HepG2 (cell line): ENCODE data around the gene RBM25. TPM values are rescaled to one million over a fixed set of nuclear protein-coding genes. Genes with fewer than 3 reads are reported as not detected.

ENCODE experiments used
- ATAC-seq: fragments of 200-7000 bp; cut with Tn5 transposase; 3 replicates; pipeline ENCODE4 v1.9.1; 2020; ENCODE audit warnings: mild to moderate bottlenecking, moderate library complexity
- BruUV-seq: library from RNA; stranded (reverse); fragments of 400-500 nt; replicated peaks from 2 replicates; lab custom pipeline; 2021; lab: Mats Ljungman, UMichigan
- CTCF ChIA-PET: fragments of 300-600 bp; formaldehyde crosslinking; extraction: SDS; loops from one replicate; lab custom pipeline; 2021; ENCODE audit warnings: low total read pairs, inconsistent platforms, low intra/inter-chr PET ratio; lab: Yijun Ruan, JAX
- POLR2A ChIA-PET: fragments of 350-600 bp; sonication (Branson Sonifier 250); formaldehyde crosslinking; loops from one replicate; lab custom pipeline; 2020; ENCODE audit warnings: antibody characterized with exemption, inconsistent platforms; lab: Yijun Ruan, JAX
- DNase-seq: peaks from one replicate; pipeline ENCODE4 v3.0.0-alpha.2; 2015; ENCODE audit warnings: low spot score
- FAIRE-seq: peaks from 3 replicates; lab custom pipeline; 2011; peaks lifted over from hg19 to GRCh38; lab: Jason Lieb, UNC
- H2AFZ ChIP-seq: one replicate; pipeline ENCODE4 v1.6.1; 2011; ENCODE audit warnings: low read length, inconsistent platforms
- H3K27ac ChIP-seq: fragments of 300-600 bp; 3 replicates; pipeline ENCODE4 v1.8.0; 2011; ENCODE audit warnings: mixed run types, mild to moderate bottlenecking, mixed read lengths, low read length, inconsistent platforms; ENCODE audit not compliant: insufficient read depth; ENCODE audit errors: extremely low read length
- H3K27me3 ChIP-seq, 2 experiments: fragments of 200-600 bp in 1 of 2; 2 replicates in 1 of 2; 3 replicates in 1 of 2; pipeline versions ENCODE4 v1.6.0 to v1.8.0; 2011; ENCODE audit warnings: low read length in 2 of 2, mild to moderate bottlenecking in 2 of 2, moderate library complexity in 2 of 2, inconsistent platforms in 1 of 2; ENCODE audit not compliant: insufficient read depth in 2 of 2, control insufficient read depth in 1 of 2
- H3K36me3 ChIP-seq, 2 experiments: fragments of 200-600 bp in 1 of 2; replicated peaks in 1 of 2; 2 replicates in 1 of 2; 3 replicates in 1 of 2; pipeline versions ENCODE4 v1.5.1 to v1.8.0; 2011; ENCODE audit warnings: low read length in 2 of 2, inconsistent platforms in 1 of 2; ENCODE audit not compliant: insufficient read depth in 2 of 2, control insufficient read depth in 1 of 2
- H3K4me1 ChIP-seq: 2 replicates; pipeline ENCODE4 v1.5.1; 2012; ENCODE audit warnings: low read length, inconsistent platforms; ENCODE audit not compliant: insufficient read depth
- H3K4me2 ChIP-seq: 2 replicates; pipeline ENCODE4 v1.6.0; 2011; ENCODE audit warnings: low read depth, low read length, inconsistent platforms
- H3K4me3 ChIP-seq, 3 experiments: fragments of 200-600 bp in 1 of 3; sonication (generic), shearing (Covaris generic) in 1 of 3; replicated peaks in 1 of 3; 2 replicates each; pipeline ENCODE4 v1.5.1; 2011 to 2016; ENCODE audit warnings: low read length in 3 of 3, inconsistent platforms in 2 of 3, low read depth in 2 of 3, mild to moderate bottlenecking in 2 of 3, control low read depth in 1 of 3, mixed read lengths in 1 of 3; ENCODE audit not compliant: insufficient read depth in 1 of 3
- H3K79me2 ChIP-seq: one replicate; pipeline ENCODE4 v1.6.1; 2011; ENCODE audit warnings: low read length, inconsistent platforms; ENCODE audit not compliant: insufficient read depth
- H3K9ac ChIP-seq: 2 replicates; pipeline ENCODE4 v1.6.0; 2011; ENCODE audit warnings: mild to moderate bottlenecking, low read depth, low read length, inconsistent platforms; ENCODE audit not compliant: insufficient read depth
- H3K9me3 ChIP-seq: 2 replicates; pipeline ENCODE4 v1.5.1; 2012; ENCODE audit warnings: mild to moderate bottlenecking, low read length
- H4K20me1 ChIP-seq: 2 replicates; pipeline ENCODE4 v1.6.0; 2011; ENCODE audit warnings: inconsistent platforms, mild to moderate bottlenecking, low read length, moderate library complexity; ENCODE audit not compliant: insufficient read depth
- FLYWCH1 ChIP-seq: sonication (generic); formaldehyde crosslinking; IDR thresholded peaks from 2 replicates; pipeline ENCODE4 v1.8.1; 2023; ENCODE audit warnings: mild to moderate bottlenecking, missing genetic modification reagents
- HDAC1 ChIP-seq: sonication (generic); formaldehyde crosslinking; IDR thresholded peaks from 2 replicates; pipeline ENCODE4 v1.5.1; 2020; ENCODE audit warnings: mild to moderate bottlenecking, missing genetic modification reagents
- HIVEP1 ChIP-seq: sonication (generic); formaldehyde crosslinking; IDR thresholded peaks from 2 replicates; pipeline ENCODE4 v1.4.0; 2020; ENCODE audit warnings: mild to moderate bottlenecking, missing genetic modification reagents
- KLF11 ChIP-seq: IDR thresholded peaks from 2 replicates; pipeline ENCODE4 v1.6.1; 2016; ENCODE audit warnings: missing compliant biosample characterization
- NFRKB ChIP-seq: fragments of 450-650 bp; IDR thresholded peaks from 2 replicates; pipeline ENCODE4 v1.6.1; 2017
- NONO ChIP-seq, 2 experiments: fragments of 450-650 bp in 1 of 2; sonication (generic) in 1 of 2; formaldehyde crosslinking in 1 of 2; IDR thresholded peaks in 1 of 2; conservative IDR thresholded peaks in 1 of 2; 2 replicates each; pipeline versions ENCODE4 v1.6.1 to v1.8.0; 2017 to 2022; ENCODE audit warnings: mild to moderate bottlenecking in 1 of 2, missing genetic modification reagents in 1 of 2, moderate library complexity in 1 of 2
- PRDM4 ChIP-seq: sonication (generic); formaldehyde crosslinking; IDR thresholded peaks from 2 replicates; pipeline ENCODE4 v1.9.0; 2021; ENCODE audit warnings: missing genetic modification reagents, borderline replicate concordance
- ZKSCAN5 ChIP-seq: sonication (generic); formaldehyde crosslinking; IDR thresholded peaks from 2 replicates; pipeline ENCODE4 v1.5.1; 2020; ENCODE audit warnings: mild to moderate bottlenecking, missing genetic modification reagents
- ZMYM3 ChIP-seq: sonication (generic); formaldehyde crosslinking; IDR thresholded peaks from 2 replicates; pipeline ENCODE4 v1.5.1; 2020; ENCODE audit warnings: mild to moderate bottlenecking, missing genetic modification reagents
- ZMYM4 ChIP-seq: sonication (generic); formaldehyde crosslinking; IDR thresholded peaks from 2 replicates; pipeline ENCODE4 v1.8.1; 2023; ENCODE audit warnings: mild to moderate bottlenecking, missing genetic modification reagents
- ZNF136 ChIP-seq: sonication (generic); formaldehyde crosslinking; IDR thresholded peaks from 2 replicates; pipeline ENCODE4 v1.8.1; 2022; ENCODE audit warnings: low read depth, mild to moderate bottlenecking, moderate library complexity, missing genetic modification reagents
- ZNF329 ChIP-seq: sonication (generic); formaldehyde crosslinking; IDR thresholded peaks from 2 replicates; pipeline ENCODE4 v1.9.0; 2021; ENCODE audit warnings: low read depth, mild to moderate bottlenecking, missing genetic modification reagents
- ZNF337 ChIP-seq: sonication (generic); formaldehyde crosslinking; IDR thresholded peaks from 2 replicates; pipeline ENCODE4 v1.5.1; 2020; ENCODE audit warnings: missing genetic modification reagents, low read depth, mild to moderate bottlenecking, borderline replicate concordance
- ZNF501 ChIP-seq: sonication (generic); formaldehyde crosslinking; IDR thresholded peaks from 2 replicates; pipeline ENCODE4 v1.5.1; 2020; ENCODE audit warnings: mild to moderate bottlenecking, moderate library complexity, missing genetic modification reagents
- ZNF614 ChIP-seq: IDR thresholded peaks from 2 replicates; pipeline ENCODE4 v1.6.1; 2018; ENCODE audit warnings: missing biosample characterization, missing genetic modification reagents, inconsistent platforms, borderline replicate concordance
- ZSCAN5A ChIP-seq: sonication (generic); formaldehyde crosslinking; IDR thresholded peaks from 2 replicates; pipeline ENCODE4 v1.8.0; 2022; ENCODE audit warnings: mild to moderate bottlenecking, missing genetic modification reagents, borderline replicate concordance
- WGBS: methylation state at CpG from one replicate; pipeline ENCODE4 v1.1.6; 2017; ENCODE audit warnings: low lambda C conversion rate; 5-methylcytosine and 5-hydroxymethylcytosine counted together
- in situ Hi-C: cut with HindIII; loops from 2 replicates; pipeline ENCODE4 v1.10.0; 2017; ENCODE audit warnings: low pct_unique_long_range_greater_than_20kb; ENCODE audit not compliant: extremely low pct_ligation_motif_present
- intact Hi-C: fragments of 100-400 bp; cut with micrococcal nuclease; formaldehyde crosslinking; loops from one replicate; pipeline ENCODE4 v1.10.0; 2022; ENCODE audit not compliant: unreplicated experiment
- polyA plus RNA-seq, 8 experiments: library from polyadenylated mRNA; depleted of rRNA in 3 of 8; stranded (reverse) in 7 of 8; unstranded in 1 of 8; fragments of >200 nt; fragmentation: Illumina TruSeq in 4 of 8; extraction: Trizol in 4 of 8; gene quantifications; 2 replicates each; pipeline versions ENCODE4 v1.2.1 to v1.2.3, GENCODE V29; 2011 to 2016; ENCODE audit warnings: low read depth in 4 of 8, missing spikeins in 1 of 8, mixed read lengths in 1 of 8; ENCODE audit not compliant: insufficient read depth in 1 of 8
- total RNA-seq, 5 experiments: library from RNA; depleted of rRNA; stranded (reverse); fragments of >200 nt; fragmentation: Illumina TruSeq; extraction: Trizol; gene quantifications; 2 replicates each; pipeline ENCODE4 v1.2.3, GENCODE V29; 2016; ENCODE audit warnings: low read depth in 1 of 5
- TF ChIP-seq, protein P1 (sequence below): sonication (generic); formaldehyde crosslinking; IDR thresholded peaks from 2 replicates; pipeline ENCODE4 v1.8.0; 2022; ENCODE audit warnings: mild to moderate bottlenecking, missing genetic modification reagents
- TF ChIP-seq, protein P2 (sequence below): fragments of 450-650 bp; IDR thresholded peaks from 2 replicates; pipeline ENCODE4 v1.6.1; 2017

The RBM25 gene
- total and polyA plus RNA-seq, 2 of the 13 experiments (the other 11 are each of a cell fraction or from before 2014, with no cell fraction given): 34.1 to 65.9 TPM

DNA sequence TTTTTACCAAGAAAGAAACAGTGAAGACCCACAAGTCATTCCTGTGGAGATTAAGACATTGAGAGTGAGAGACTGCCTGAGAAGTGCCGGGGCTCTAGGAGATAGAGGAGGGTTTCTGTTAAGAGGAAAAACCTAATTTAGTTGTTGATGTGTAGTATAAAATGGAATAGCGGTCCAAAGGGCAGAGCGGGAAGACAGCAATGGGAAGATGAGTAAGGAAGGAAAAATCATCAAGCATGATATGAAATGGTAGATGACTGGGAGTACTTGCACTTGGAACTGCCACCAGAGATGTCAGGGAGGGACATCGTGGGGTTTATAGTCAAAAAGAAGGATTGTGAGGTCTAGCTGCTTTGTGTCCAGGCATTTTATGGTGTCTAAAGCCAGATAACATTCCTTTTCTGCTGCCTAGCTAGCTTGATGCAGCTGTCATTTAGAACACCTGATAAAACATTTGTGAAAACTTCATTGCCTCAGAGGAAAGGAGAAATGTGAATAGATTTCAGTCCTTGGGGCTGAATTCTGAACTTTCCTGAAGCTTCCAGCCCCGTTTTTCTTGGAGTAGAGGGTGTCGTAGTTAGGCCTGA is 57.8 kb downstream of the RBM25 start:
- H3K4me1 ChIP-seq: no peaks in the 10 kb centered on the region
- no peaks in the 10 kb centered on the region for H3K79me2 ChIP-seq
- H3K27me3 ChIP-seq: no peaks in the 10 kb centered on the region
- WGBS: 96% methylated on average over 6 of the region's 6 CpGs
- BruUV-seq: no TSS peak
- peaks cover 8 to 68% of the 10 kb centered on the region in 2 experiments for H3K36me3 ChIP-seq
- no peak overlapping the region for H3K4me3 ChIP-seq
- no peak for FAIRE-seq
- no peaks in the 10 kb centered on the region; the same call in 1 of the 2 replicates for H4K20me1 ChIP-seq
- POLR2A ChIA-PET: no interaction called here
- intact Hi-C loops (no loop called here), in situ Hi-C loops (no loop called here)
- no peak overlapping the region for H3K9ac ChIP-seq
- no peaks in the 10 kb centered on the region for H3K9me3 ChIP-seq
- no peak for ATAC-seq
- CTCF ChIA-PET: no interaction called here
- no peak overlapping the region for H3K4me2 ChIP-seq
- H3K27ac ChIP-seq: no peak overlapping the region
- no peak overlapping the region for H2AFZ ChIP-seq
- DNase-seq: no peak
- TF ChIP-seq ZKSCAN5 (CRISPR knock-in tag) (no peak), ZSCAN5A (CRISPR knock-in tag) (no peak), ZNF501 (CRISPR knock-in tag) (no peak), NONO (IDR thresholded peaks at IDR 0.05) (no peak), NONO (CRISPR knock-in tag; conservative IDR thresholded peaks at IDR 0.05) (no peak), ZMYM3 (CRISPR knock-in tag) (no peak), ZNF614 (CRISPR knock-in tag) (no peak), PRDM4 (CRISPR knock-in tag) (no peak), FLYWCH1 (CRISPR knock-in tag) (no peak), NFRKB (no peak), ZNF329 (CRISPR knock-in tag) (no peak), ZMYM4 (no peak), KLF11 (CRISPR knock-in tag) (no peak), ZNF337 (CRISPR knock-in tag) (no peak), ZNF136 (CRISPR knock-in tag) (no peak), HDAC1 (CRISPR knock-in tag) (no peak), HIVEP1 (CRISPR knock-in tag) (no peak)
- TF ChIP-seq, protein P1, sequence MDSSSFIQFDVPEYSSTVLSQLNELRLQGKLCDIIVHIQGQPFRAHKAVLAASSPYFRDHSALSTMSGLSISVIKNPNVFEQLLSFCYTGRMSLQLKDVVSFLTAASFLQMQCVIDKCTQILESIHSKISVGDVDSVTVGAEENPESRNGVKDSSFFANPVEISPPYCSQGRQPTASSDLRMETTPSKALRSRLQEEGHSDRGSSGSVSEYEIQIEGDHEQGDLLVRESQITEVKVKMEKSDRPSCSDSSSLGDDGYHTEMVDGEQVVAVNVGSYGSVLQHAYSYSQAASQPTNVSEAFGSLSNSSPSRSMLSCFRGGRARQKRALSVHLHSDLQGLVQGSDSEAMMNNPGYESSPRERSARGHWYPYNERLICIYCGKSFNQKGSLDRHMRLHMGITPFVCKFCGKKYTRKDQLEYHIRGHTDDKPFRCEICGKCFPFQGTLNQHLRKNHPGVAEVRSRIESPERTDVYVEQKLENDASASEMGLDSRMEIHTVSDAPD: no peak
- TF ChIP-seq, protein P2, sequence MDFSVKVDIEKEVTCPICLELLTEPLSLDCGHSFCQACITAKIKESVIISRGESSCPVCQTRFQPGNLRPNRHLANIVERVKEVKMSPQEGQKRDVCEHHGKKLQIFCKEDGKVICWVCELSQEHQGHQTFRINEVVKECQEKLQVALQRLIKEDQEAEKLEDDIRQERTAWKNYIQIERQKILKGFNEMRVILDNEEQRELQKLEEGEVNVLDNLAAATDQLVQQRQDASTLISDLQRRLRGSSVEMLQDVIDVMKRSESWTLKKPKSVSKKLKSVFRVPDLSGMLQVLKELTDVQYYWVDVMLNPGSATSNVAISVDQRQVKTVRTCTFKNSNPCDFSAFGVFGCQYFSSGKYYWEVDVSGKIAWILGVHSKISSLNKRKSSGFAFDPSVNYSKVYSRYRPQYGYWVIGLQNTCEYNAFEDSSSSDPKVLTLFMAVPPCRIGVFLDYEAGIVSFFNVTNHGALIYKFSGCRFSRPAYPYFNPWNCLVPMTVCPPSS: no peak
